LNCAP (cell line): Measurements from ENCODE around the gene LAMA3.

ENCODE experiments used
- CTCF ChIP-seq: fragments of 450-650 bp; IDR thresholded peaks from 2 replicates; pipeline ENCODE4 v1.5.1; 2017; ENCODE audit warnings: mild to moderate bottlenecking

The LAMA3 gene

DNA sequence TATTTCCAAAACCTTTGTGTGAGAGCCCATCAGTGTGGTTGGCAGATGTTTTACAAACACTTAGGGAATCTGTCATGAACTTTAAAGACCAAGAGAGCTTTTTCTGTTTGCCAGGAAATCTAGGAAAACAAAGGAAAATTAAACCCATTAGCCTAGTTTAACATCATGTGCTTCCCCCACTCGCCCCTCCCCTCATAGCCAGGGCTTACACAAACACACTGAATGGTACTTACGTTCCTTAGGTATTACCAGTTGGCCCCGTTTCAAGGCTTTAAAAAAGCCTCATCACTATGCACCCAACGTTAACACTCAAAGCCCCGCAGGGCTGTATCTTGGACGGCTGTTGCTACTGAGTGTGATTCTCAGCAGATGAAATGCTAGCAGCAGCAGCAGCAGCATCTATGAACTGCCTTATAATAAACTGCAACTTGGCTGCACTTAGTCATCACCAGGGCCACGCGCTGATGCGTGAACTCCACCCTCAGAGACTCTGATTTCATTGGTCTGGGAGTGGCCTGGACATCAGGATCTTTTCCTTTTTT is 305.2 kb downstream of the LAMA3 start:
- no peak for TF ChIP-seq CTCF

- no peak for TF ChIP-seq CTCF
Measured at GRCh38 chr18:23995180-23995579, 305.9 kb downstream of the LAMA3 start.

DNA sequence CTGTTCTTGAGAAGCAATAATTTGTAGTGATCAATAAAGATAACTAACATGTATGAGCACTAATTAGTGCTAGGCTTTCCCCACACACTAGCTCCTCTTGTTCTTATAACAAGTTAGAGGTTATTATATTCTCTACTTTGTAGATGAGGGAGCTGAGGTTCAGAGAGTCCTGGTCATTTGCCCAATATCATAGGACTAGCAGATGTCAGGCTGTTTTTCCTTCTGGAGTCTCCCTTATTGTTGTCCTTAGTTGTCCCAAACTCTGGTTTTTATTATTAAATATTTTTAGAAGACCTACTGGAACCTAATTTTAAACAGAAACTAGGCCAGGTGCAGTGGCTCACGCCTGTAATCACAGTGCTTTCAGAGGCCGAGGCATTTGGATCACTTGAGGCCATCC is 308.8 kb downstream of the LAMA3 start:
- TF ChIP-seq CTCF: no peak

DNA sequence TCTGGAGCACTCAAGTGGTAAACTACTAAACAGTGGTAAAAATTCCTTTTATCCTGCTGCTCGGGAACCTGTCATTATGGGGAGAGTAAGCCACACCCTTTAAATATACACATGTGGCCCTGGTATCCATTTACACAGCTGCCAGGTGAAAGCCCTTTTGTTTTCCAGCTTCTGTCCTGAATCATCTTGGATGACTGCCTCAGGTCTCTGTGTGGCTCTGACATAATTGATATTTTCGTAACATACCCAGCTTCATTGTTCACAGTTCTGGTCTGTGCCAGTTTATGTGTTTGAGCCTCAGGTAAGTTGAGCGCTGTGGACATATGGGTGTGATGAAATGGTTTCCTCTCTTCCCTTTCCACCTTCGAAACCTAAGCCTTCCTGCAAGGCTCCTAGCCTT is 309.6 kb downstream of the LAMA3 start:
- no peak for TF ChIP-seq CTCF

- no peak for TF ChIP-seq CTCF
Measured at GRCh38 chr18:24000613-24001490, 311.6 kb downstream of the LAMA3 start.

DNA sequence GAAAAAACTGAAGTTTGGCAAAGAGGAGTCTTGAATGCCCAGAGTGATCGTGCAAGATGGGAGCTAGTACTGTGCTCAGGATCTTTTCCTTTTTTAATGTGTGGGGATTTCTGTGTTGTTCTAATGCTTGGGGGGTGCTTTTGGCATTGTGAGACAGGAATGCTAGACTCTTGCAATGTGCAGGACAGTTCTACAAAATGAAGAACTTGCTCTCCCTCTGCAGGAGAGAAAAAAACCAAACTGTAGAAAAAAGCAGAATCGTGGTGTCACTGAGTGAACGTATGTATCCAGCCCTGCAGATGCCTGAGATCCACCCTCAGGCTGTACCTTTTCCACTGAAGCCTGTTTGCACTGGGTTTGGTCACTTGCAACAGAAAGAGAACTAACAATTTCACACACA is 313.2 kb downstream of the LAMA3 start:
- no peak for TF ChIP-seq CTCF

GRCh38 chr18:24003288-24003687 is 314.0 kb downstream of the LAMA3 start:
- no peak for TF ChIP-seq CTCF
